HG02623 (cell line): ENCODE data around the gene RAB25.
"Not testable (repeated sequence)": the region's sequence is repeated elsewhere in the genome, so short reads cannot be mapped to it uniquely, and the experiment has no call there.

Source experiments
- ATAC-seq: cut with Tn5 transposase; IDR thresholded peaks from one replicate; pipeline ENCODE4 v1.9.1; 2021; ENCODE audit warnings: moderate library complexity; ENCODE audit not compliant: unreplicated experiment

The RAB25 gene

GRCh38 chr1:156060937-156061636 is at the start of gene RAB25:
Gene RAB25 (plus strand): TSS chr1:156061160. CDS start chr1:156061401, 241 bp downstream.
- no peak for ATAC-seq

GRCh38 chr1:156012051-156012817 is 48.7 kb upstream of the RAB25 start:
- peak; percentile 69 for ATAC-seq

GRCh38 chr1:156014829-156015228 is 46.1 kb upstream of the RAB25 start:
- ATAC-seq = no peak

GRCh38 chr1:156019946-156020292 is 41.0 kb upstream of the RAB25 start:
- no peak for ATAC-seq

GRCh38 chr1:156020293-156021092 is 40.5 kb upstream of the RAB25 start, which contains the start of gene SSR2:
Gene SSR2 (minus strand): TSS chr1:156020951. CDS start chr1:156020167, 784 bp downstream.
- ATAC-seq = peak; percentile 95

GRCh38 chr1:156021093-156021428 is 39.9 kb upstream of the RAB25 start:
- ATAC-seq = no peak

- ATAC-seq = no peak
These were observed 39.0 kb upstream of the RAB25 start for GRCh38 chr1:156021954-156022353.

- ATAC-seq = no peak
These were observed 36.2 kb upstream of the RAB25 start for GRCh38 chr1:156024801-156025200.

- ATAC-seq = no peak
These were observed 35.1 kb upstream of the RAB25 start for GRCh38 chr1:156025876-156026275.

GRCh38 chr1:156026588-156026987 is 34.4 kb upstream of the RAB25 start:
- ATAC-seq = no peak

- no peak for ATAC-seq
These were observed 27.9 kb upstream of the RAB25 start for GRCh38 chr1:156033011-156033410.

GRCh38 chr1:156034991-156035390 is 26.0 kb upstream of the RAB25 start:
- ATAC-seq = not testable (repeated sequence)

- no peak for ATAC-seq
These were observed 18.1 kb upstream of the RAB25 start for GRCh38 chr1:156042828-156043227.

GRCh38 chr1:156045076-156045475 is 15.9 kb upstream of the RAB25 start:
- ATAC-seq = no peak

GRCh38 chr1:156048663-156049258 is 12.2 kb upstream of the RAB25 start:
- ATAC-seq = no peak

- ATAC-seq = no peak
These were observed 10.6 kb upstream of the RAB25 start for GRCh38 chr1:156050376-156050775.

- ATAC-seq = no peak
These were observed 9.8 kb upstream of the RAB25 start for GRCh38 chr1:156051011-156051725.

- ATAC-seq = peak; percentile 18
These were observed 7.8 kb upstream of the RAB25 start for GRCh38 chr1:156052862-156053767.

GRCh38 chr1:156053768-156054499 is 7.0 kb upstream of the RAB25 start, which contains the start of gene UBQLN4:
Gene UBQLN4 (minus strand): TSS chr1:156053798. CDS start chr1:156053701, 97 bp downstream.
- ATAC-seq = peak; percentile 37
